ENCODE data around the gene KRT17. TPM values are rescaled to one million over a fixed set of nuclear protein-coding genes. Genes with fewer than 3 reads are reported as not detected.

KRT17 gene
- total RNA-seq, 1 experiment from 2014 or later, result 1.5 TPM

- H3K4me1 Mint-ChIP-seq, result peaks cover 0 to 12% of the 10 kb centered on the region in 2 experiments; a peak in 1 of 4 replicates
- H3K9me3 ChIP-seq (ENCODE audit: control insufficient read depth, low read depth, low read length), result no peaks in the 10 kb centered on the region
- H3K79me1 ChIP-seq (ENCODE audit: insufficient read depth, low read depth, low read length, poor library complexity, severe bottlenecking), result no peaks in the 10 kb centered on the region
- no peak overlapping the region for H2BK15ac ChIP-seq (ENCODE audit: low read depth, low read length)
- H3K14ac ChIP-seq (ENCODE audit: insufficient read depth, low read length), result no peak overlapping the region
- H3K4me2 ChIP-seq (ENCODE audit: insufficient read depth, insufficient read length, low read length), result no peak overlapping the region
- H3K9ac ChIP-seq (ENCODE audit: extremely low read depth, insufficient read length, low read length), result no peak overlapping the region
- no peak overlapping the region for H2BK120ac ChIP-seq (ENCODE audit: low read depth, low read length, poor library complexity, severe bottlenecking)
- H2BK5ac ChIP-seq (ENCODE audit: insufficient read length, low read length), result no peak overlapping the region
- H3K79me2 ChIP-seq (ENCODE audit: insufficient read depth, low read length), result no peaks in the 10 kb centered on the region; the same call in 1 of the 2 replicates
- no peak overlapping the region for H3K27ac ChIP-seq (ENCODE audit: insufficient read length, low read depth, low read length)
- H2BK20ac ChIP-seq (ENCODE audit: low read depth, low read length, poor library complexity, severe bottlenecking), result no peak overlapping the region
- no peak for DNase-seq
- no peaks in the 10 kb centered on the region for H3K4me1 ChIP-seq (ENCODE audit: insufficient read depth, low read length)
- no peak for TF ChIP-seq CTCF (conservative IDR thresholded peaks at IDR 0.05)
- H3K23ac ChIP-seq (ENCODE audit: insufficient read length, low read depth, low read length), result no peak overlapping the region
- no peak overlapping the region for H3T11ph ChIP-seq (ENCODE audit: low read length)
- no peak overlapping the region for H2AK5ac ChIP-seq (ENCODE audit: insufficient read length, low read length)
- no peaks in the 10 kb centered on the region for H3K36me3 Mint-ChIP-seq (ENCODE audit: insufficient read depth in 1 of 3, low read depth in 3 of 3)
- H4K20me1 ChIP-seq (ENCODE audit: control insufficient read depth, insufficient read depth, insufficient read length), result no peaks in the 10 kb centered on the region
- no peak overlapping the region for H4K91ac ChIP-seq (ENCODE audit: insufficient read length, low read depth, low read length)
- H3K4me3 Mint-ChIP-seq, result no peak overlapping the region
- H3K9me3 Mint-ChIP-seq, result 0 out of 5 replicates have a peak, but pooled peaks cover 0 to 3% of the 10 kb centered on the region in 2 experiments
- H2BK12ac ChIP-seq (ENCODE audit: insufficient read length, low read depth, low read length), result no peak overlapping the region
- no peak overlapping the region for H3K18ac ChIP-seq (ENCODE audit: insufficient read length, low read depth, low read length)
- no peak overlapping the region; a peak in 2 of 7 replicates for H3K27ac Mint-ChIP-seq
- H3K4ac ChIP-seq (ENCODE audit: low read depth, low read length), result no peak overlapping the region
- H4K8ac ChIP-seq (replicated peaks; ENCODE audit: insufficient read length, low read depth, low read length), result no peak overlapping the region
- no peak overlapping the region for H2AFZ ChIP-seq (ENCODE audit: low read length)
- H3K23me2 ChIP-seq (ENCODE audit: insufficient read length, low read depth, low read length, poor library complexity, severe bottlenecking), result no peaks in the 10 kb centered on the region
- H3K27me3 ChIP-seq (ENCODE audit: insufficient read depth, low read length), result no peaks in the 10 kb centered on the region
- no peak overlapping the region for H4K5ac ChIP-seq (ENCODE audit: insufficient read length, low read depth, low read length)
- H3K56ac ChIP-seq (ENCODE audit: insufficient read length, low read depth, low read length), result no peak overlapping the region
- no CpG with 5 or more reads among the region's 8 CpGs for WGBS (ENCODE audit: extremely low coverage, insufficient read length, low lambda C conversion rate)
- H3K27me3 Mint-ChIP-seq (ENCODE audit: low read depth), result peaks cover 8% of the 10 kb centered on the region
Observed at GRCh38 chr17:41595585-41595984, 28.8 kb downstream of the KRT17 start.
